A549 treated with Mapracorat at 1 μM for 4 hours (cell line): ENCODE results near the gene CMTM6. TPM values are rescaled to one million over a fixed set of nuclear protein-coding genes. Genes with fewer than 3 reads are reported as not detected.

ENCODE experiments used
- total RNA-seq: library from RNA; stranded (reverse); fragments of 200-300 nt; extraction: Qiagen RNA extraction; gene quantifications from 5 replicates; pipeline ENCODE4 v1.2.3, GENCODE V29; 2022

CMTM6 gene
- 34.3 to 41.8 TPM (median 40.6 TPM) in 5 replicates for total RNA-seq

GRCh38 chr3:32502118-32502945, at the start of gene CMTM6:
Gene CMTM6 (minus strand): TSS chr3:32502852. CDS start chr3:32502745, 107 bp downstream.

Other genes starting within 250 kb of the CMTM6 start
- 31.7 to 36.0 TPM (median 35.1 TPM) in 5 replicates for gene CMTM7, start 111.0 kb downstream of the CMTM6 start, total RNA-seq
- 37.4 to 50.8 TPM (median 41.0 TPM) in 5 replicates for gene DYNC1LI1, start 68.0 kb upstream of the CMTM6 start, total RNA-seq
- gene CNOT10, start 182.3 kb upstream of the CMTM6 start, total RNA-seq, result 22.4 to 29.5 TPM (median 28.1 TPM) in 5 replicates